Activated naive CD4-positive, alpha-beta T cell (primary cell): ENCODE results near the gene LAMTOR5.

Experiments used
- DNase-seq, 4 experiments: peaks; one replicate each; lab custom pipeline; 2025; lab: John Stamatoyannopoulos, UW

LAMTOR5 gene

DNA sequence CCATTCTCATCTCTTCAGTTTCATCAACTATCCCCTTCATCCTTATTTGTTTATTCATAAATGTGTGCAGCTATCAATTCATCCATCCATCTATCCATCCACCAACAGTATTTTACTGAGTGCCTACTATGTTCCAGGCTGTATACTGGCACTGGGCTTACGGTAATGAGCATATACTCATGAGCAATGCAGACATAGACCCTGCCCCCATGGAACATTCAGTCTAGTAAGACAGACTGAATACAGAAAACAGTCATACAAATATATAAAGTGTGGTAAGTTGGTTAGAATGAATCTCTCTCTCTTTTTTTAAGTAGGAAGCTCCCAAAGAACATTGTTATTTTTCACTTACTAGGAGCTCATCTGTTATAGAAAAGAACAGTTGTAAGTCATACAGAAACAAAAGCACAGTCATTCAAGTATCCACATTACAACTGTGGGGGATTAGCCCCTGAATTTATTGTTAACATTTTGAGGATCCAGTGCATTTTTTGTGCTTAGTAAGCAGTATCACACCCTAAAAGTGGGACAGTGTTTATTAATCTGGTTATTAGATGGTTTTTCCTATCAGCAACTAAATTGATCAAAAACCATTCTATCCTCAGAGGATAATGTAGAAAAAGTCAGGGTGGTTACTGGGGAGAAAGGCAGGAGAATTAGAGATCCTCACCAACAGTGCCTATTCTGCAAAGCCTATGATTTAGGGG lies 20.3 kb downstream of the LAMTOR5 start:
- DNase-seq: no peak

- DNase-seq: no peak
Measured at GRCh38 chr1:110385369-110385768, 22.1 kb downstream of the LAMTOR5 start.

GRCh38 chr1:110384581-110385321 lies 22.7 kb downstream of the LAMTOR5 start:
- no peak for DNase-seq

DNA sequence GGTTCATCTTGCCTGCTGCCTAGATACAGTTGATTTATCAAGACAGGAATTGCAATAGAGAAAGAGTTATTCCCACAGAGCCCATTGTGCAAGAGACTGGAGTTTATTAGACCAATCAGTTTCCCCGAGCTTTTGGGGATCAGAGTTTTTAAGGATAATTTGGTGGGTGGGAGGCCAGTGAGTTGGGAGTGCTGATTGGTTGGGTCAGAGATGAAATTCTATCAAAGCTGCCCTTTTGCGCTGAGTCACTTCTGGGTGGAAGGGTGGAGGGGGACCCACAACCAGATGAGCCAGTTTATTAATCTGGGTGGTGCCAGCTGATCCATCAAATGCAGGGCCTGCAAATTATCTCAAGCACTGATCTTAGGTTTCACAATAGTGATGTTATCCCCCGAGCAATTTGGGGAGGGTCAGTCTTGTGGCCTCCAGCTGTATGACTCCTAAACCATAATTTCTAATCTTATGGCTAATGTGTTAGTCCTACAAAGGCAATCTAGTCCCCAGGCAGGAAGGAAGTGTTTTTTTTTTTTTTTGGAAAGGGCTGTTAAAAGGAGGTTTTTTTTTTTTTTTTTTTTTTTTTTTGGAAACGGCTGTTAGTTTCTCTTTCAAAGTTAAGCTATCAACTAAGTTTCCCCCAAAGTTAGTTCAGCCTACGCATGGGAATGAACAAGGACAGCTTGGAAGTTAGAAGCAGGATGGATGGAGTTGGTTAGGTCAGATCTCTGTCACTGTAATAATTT lies 24.1 kb downstream of the LAMTOR5 start:
- no peak for DNase-seq

DNA sequence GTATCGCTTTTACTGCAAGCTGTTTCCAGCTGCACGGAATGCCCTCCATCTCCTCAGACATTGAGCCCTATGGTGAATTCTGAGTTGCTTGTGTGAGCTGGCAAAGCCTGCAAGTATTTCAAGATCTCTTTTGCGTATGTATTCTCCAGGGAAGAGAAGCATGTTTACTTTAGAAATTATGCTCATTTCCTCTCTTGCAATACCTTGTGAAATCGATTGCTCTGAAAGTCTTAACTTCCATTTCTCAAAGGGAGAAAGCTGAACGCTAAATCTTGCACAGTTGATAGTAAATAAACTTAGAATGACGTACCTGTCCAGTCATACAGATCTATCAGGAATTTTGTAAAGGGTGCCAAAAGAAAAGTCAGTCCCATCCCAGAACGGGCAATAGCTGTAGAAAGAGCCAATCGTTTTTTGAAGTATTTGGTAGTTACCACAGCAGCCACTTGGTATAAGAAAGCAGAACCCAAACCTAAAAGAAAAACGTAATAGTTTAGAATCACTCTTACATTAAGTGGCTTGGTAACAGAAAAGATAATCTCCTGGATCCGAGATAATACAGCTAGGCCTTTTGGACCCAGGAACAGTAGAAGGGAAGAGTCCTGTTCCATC lies 26.7 kb downstream of the LAMTOR5 start:
- no peak for DNase-seq

DNA sequence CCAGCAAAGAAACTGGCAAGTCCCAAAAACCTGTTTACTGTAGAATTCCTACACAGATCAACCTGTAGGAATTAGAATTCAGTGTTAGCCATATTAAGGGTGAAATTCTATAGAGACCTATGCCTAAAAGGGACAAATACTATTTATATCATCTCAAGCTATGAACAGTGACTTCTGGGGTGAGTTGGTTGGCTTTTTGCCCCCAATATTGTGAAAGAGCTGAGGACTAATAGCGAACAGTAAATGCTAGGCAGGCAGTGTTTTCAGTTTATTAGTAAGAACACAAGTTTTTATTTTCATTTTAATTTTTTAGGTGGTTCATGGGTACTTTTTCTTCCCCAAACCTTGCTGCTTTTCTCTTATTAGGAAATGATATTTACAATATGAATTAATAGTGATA lies 32.0 kb downstream of the LAMTOR5 start:
- no peak for DNase-seq

- DNase-seq: no peak
Measured at GRCh38 chr1:110370827-110371226, 36.7 kb downstream of the LAMTOR5 start.

DNA sequence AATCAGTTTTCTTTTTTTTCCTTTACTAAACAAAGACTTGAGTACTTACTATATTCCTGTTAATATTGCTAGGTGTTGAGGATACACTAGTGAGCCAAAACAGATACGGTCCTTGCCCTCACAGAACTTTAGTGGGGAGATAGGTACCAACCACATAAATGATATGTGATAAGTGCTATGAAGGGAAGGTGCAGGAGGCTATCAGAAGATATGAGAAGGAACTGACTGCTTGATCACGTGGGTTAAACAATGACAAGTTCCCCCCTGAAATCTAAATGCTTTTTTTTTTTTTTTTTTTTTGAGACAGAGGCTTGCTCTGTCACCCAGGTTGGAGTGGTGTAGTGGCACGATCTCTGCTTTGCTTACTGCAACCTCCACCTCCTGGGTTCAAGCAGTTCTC lies 43.3 kb downstream of the LAMTOR5 start:
- no peak for DNase-seq

DNA sequence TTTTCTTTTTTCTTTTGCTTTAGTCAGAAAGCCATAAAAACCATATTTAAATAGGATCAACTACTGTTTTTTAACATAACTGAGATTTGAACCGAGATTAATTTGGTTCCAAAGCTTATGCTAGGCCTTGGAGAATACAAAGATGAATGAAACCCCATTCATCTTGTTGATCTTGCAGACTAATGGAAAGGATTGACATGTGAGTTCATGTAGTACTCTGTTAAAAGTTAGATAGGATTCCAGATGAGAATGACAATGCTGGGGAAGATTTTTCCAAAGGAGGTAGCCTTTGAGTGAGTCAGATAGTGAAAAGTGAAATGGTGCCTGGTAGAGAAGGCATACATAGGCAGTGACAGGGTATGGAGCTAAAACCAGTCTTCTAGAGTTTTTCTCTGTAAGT lies 45.6 kb downstream of the LAMTOR5 start:
- no peak for DNase-seq

- no peak for DNase-seq
Measured at GRCh38 chr1:110360431-110360830, 47.1 kb downstream of the LAMTOR5 start.

- no peak for DNase-seq
Measured at GRCh38 chr1:110356379-110356778, 51.1 kb downstream of the LAMTOR5 start.

GRCh38 chr1:110355321-110355720 lies 52.2 kb downstream of the LAMTOR5 start:
- no peak for DNase-seq
